ENCODE results near the gene KNG1. TPM values are rescaled to one million over a fixed set of nuclear protein-coding genes. Genes with fewer than 3 reads are reported as not detected.

The KNG1 gene
- total RNA-seq, 1 donor from 2014 or later, result 0.14 TPM

DNA sequence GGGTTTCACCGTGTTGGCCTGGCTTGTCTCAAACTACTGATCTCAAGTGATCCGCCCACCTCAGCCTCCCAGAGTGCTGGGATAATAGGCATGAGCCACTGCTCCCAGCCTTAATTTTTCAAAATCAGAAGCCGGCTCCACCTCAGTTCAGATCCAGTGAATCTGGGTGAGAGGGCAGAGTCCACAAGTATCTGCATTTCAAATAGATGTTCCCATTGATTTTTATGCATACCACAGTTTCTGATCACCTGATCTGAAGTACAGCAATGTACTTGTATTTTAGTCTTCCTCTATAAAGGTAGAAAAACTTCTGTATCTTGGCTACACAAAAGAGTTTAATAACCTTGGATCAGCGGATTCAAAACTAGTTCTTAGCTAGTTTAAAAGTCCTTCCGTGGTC lies 62.0 kb downstream of the KNG1 start:
- H3K4me3 ChIP-seq, result no peak overlapping the region
- H3K27me3 ChIP-seq, result no peaks in the 10 kb centered on the region
- H3K4me1 ChIP-seq, result no peaks in the 10 kb centered on the region
- H3K36me3 ChIP-seq, result peaks cover 1% of the 10 kb centered on the region
- DNase-seq (no peak), ATAC-seq (no peak)
- TF ChIP-seq, protein P1, sequence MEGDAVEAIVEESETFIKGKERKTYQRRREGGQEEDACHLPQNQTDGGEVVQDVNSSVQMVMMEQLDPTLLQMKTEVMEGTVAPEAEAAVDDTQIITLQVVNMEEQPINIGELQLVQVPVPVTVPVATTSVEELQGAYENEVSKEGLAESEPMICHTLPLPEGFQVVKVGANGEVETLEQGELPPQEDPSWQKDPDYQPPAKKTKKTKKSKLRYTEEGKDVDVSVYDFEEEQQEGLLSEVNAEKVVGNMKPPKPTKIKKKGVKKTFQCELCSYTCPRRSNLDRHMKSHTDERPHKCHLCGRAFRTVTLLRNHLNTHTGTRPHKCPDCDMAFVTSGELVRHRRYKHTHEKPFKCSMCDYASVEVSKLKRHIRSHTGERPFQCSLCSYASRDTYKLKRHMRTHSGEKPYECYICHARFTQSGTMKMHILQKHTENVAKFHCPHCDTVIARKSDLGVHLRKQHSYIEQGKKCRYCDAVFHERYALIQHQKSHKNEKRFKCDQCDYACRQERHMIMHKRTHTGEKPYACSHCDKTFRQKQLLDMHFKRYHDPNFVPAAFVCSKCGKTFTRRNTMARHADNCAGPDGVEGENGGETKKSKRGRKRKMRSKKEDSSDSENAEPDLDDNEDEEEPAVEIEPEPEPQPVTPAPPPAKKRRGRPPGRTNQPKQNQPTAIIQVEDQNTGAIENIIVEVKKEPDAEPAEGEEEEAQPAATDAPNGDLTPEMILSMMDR (IDR thresholded peaks at IDR 0.05), result no peak
- H3K27ac ChIP-seq, result no peak overlapping the region
- intact Hi-C loops (cut with DNase I), result no loop called here
- no peaks in the 10 kb centered on the region for H3K9me3 ChIP-seq

DNA sequence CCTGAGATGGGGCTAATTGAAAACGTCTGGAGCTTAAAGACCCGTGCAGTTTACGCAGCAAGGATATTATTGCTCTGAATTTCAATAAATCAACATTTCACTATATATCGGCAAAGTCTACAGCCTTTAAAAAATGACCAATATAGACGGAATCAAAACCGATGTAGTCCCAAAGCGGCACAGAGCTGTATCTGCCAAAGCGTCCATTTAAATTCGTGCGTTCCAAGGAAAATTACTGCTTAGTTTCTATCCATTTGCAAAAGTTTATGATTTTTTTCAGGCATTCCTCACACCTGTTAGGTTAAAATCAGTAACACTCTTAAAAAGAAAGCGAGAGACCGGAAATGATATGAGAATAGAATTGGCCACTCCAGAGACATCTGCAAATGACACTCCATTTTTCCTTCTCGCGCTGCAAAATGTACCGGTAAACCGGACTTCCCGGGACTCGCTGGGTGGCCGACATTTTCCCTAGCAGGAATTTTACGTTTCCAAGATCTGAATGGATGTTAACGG lies 65.4 kb downstream of the KNG1 start:
- ATAC-seq, result peak; percentile 4
- peaks cover 31% of the 10 kb centered on the region for H3K4me1 ChIP-seq
- TF ChIP-seq, protein P1 (IDR thresholded peaks at IDR 0.05), result no peak
- no peak for DNase-seq
- H3K4me3 ChIP-seq, result peak overlapping the region; percentile 88
- no peaks in the 10 kb centered on the region for H3K27me3 ChIP-seq
- H3K9me3 ChIP-seq, result no peaks in the 10 kb centered on the region
- H3K36me3 ChIP-seq, result peaks cover 35% of the 10 kb centered on the region
- intact Hi-C loops (cut with DNase I), result no loop called here
- H3K27ac ChIP-seq, result peak overlapping the region; percentile 96

DNA sequence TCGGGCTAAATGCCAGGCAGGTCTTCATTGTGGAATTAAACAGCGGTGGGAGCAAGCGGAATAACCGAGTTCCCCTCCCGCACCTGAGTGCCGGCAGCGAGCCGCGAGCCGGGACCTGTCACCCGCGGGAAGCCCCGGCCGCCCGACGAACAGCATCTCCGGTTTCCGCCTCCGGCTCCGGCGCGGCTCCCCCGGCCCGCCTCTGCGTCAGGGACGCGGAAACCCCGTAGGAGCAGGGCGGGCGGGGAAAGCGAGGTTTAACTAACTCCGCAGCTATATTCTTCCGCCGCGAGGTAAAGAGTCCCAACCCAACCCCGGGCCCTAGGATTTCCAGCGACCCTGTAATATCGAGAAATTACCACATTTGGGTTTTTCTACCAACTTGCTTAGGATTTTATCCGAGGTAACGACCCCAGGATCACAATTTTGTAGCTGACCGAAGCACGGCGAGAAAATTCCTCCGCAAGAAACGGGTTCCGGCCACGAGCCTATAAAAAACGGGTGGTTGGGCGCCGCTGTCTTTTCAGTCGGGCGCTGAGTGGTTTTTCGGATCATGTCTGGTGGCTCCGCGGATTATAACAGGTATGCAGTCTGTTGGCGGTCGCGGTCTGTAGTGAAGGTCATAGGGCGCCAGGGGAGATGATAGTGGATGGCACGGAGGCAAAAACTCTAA lies 66.0 kb downstream of the KNG1 start, which contains the start of gene EIF4A2:
Gene EIF4A2 (plus strand): TSS at position 520 of the 673 bp plus-strand sequence. CDS start 34 bp downstream, at position 554.
- ATAC-seq (peak; percentile 94), DNase-seq (peak; percentile 95)
- no peaks in the 10 kb centered on the region for H3K9me3 ChIP-seq
- peak within 1 kb of the TSS; percentile 96 for H3K27ac ChIP-seq
- TF ChIP-seq, protein P1 (IDR thresholded peaks at IDR 0.05), result no peak
- H3K4me1 ChIP-seq, result peaks cover 36% of the 10 kb centered on the region
- no peaks in the 10 kb centered on the region for H3K27me3 ChIP-seq
- H3K4me3 ChIP-seq, result peak within 1 kb of the TSS; percentile 88
- intact Hi-C loops (cut with DNase I), result no loop called here
- H3K36me3 ChIP-seq, result peaks cover 41% of the 10 kb centered on the region

DNA sequence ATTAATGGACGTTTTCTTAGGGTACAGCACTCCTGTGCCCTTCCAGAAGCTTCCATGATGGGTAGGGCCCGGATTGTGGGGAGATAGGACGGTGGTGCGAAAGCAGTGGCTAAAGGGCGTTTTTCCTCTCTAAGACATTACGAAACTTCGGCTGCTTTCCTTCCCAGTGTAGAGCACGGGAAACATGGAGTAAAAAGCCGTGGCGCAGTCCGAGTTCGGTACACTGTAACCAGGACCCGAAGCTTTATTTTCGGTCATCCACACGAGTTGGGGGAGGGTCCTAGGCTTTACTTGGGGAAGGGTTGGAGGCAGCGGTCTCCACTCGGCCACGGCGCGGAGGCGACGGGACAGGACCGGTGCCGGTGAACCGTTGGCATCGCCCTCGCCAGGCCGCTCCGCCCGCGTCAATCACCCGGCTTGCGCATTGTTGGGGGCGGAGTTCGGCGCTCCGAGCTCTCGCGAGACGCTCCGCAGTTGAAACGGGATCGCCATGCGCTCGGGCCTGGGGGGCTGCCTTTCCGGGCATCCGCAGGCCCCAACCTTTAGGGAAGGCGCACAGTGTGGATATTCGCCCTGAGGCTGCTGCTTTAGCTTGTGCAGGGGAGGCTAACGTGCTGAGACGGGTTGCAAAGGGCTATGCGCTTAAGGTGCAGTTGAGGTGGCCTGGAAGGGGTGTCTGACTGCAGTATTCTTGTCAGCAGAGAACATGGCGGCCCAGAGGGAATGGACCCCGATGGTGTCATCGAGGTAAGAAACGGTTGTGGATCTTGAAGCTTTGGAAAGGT lies 66.8 kb downstream of the KNG1 start:
- DNase-seq (peak; percentile 94), ATAC-seq (peak; percentile 91)
- Histone ChIP-seq H3K27me3 (no peaks in the 10 kb centered on the region), H3K36me3 (peaks cover 48% of the 10 kb centered on the region), H3K4me1 (peaks cover 39% of the 10 kb centered on the region), H3K9me3 (no peaks in the 10 kb centered on the region), H3K4me3 (peak overlapping the region; percentile 88), H3K27ac (peak overlapping the region; percentile 96)
- intact Hi-C loops (cut with DNase I), result no loop called here
- TF ChIP-seq, protein P1 (IDR thresholded peaks at IDR 0.05), result no peak

DNA sequence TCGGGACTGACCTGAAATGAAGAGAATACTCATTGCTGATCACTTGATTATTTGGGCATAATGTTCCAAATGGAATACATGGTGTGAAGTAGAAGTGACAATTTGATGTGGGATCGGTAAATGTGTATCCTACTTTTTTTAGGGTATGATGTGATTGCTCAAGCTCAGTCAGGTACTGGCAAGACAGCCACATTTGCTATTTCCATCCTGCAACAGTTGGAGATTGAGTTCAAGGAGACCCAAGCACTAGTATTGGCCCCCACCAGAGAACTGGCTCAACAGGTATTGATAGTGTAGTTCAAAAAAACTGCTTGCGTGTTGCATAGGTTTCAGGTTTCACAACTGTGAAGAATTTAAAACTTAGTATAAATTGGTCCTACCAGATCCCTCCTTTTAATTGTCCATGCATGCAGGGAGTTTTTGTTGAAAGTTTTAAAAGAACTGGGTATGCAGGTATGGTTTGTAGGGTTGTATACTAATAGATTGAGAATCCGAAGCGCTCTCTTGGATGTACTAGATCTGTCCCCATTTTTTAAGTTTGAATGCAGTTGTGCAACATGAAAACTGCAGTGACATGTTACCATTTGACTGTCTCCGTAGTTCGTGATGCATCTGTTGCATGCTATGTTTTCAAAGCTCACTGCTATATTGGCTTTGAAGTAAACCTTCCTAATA lies 67.8 kb downstream of the KNG1 start:
- ATAC-seq (no peak), DNase-seq (no peak)
- intact Hi-C loops (cut with DNase I), result no loop called here
- peak overlapping the region; percentile 96 for H3K27ac ChIP-seq
- TF ChIP-seq, protein P1 (IDR thresholded peaks at IDR 0.05), result no peak
- peaks cover 59% of the 10 kb centered on the region for H3K36me3 ChIP-seq
- H3K9me3 ChIP-seq, result no peaks in the 10 kb centered on the region
- no peaks in the 10 kb centered on the region for H3K27me3 ChIP-seq
- H3K4me1 ChIP-seq, result peaks cover 39% of the 10 kb centered on the region
- peak overlapping the region; percentile 88 for H3K4me3 ChIP-seq

Measured in upper lobe of right lung (tissue), 1 donor.